ENCODE data around the gene CHPF.

CHPF gene

DNA sequence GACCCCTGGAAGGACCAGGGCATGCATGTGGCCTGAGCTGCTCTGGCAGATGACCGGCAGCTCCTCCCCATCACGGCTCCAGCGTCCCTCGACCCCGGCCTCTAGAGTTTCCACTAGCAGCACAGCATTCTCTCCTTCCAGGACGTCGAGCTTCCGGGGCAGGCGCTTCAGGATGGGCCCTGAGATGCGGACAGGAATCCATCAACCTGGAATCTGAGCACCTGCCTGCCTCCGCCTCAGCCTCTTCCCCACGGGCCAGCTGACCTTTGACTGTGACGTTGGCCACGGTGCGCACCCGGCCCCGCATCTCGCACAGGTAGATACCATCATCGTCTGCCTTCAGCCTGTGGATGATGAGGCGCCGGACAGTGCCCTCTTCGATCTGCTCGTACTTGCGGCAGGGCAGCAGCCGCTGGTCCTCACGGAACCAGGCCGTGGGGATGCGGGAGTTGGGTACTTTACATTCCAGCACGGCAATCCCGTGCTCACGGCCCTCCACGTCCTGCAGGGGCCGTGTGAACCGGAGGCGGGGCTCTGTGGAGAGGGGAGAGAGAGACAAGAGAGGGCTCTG lies 24.3 kb upstream of the CHPF start:
- DNase-seq (ENCODE audit: low spot score), result no peak

DNA sequence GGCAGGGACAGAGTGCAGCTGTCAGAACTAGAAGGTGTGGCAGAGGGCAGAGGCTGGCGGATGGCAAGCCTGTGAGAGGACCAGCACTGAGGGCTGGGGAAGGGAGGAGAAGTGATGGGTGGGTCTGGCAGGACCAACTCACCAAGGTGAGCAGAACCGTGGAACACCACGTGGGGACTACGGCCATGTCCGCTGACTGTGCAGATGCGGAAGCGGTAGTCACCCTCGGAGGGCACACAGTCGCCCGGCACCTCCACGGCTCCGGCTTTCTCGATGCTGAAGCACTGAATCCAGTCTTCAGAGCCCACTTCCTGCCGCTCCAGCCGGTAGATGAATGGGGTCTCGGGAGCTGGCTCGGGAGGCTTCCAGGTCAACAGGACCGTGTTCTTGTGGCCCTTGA lies 23.5 kb upstream of the CHPF start:
- DNase-seq (ENCODE audit: low spot score), result no peak

DNA sequence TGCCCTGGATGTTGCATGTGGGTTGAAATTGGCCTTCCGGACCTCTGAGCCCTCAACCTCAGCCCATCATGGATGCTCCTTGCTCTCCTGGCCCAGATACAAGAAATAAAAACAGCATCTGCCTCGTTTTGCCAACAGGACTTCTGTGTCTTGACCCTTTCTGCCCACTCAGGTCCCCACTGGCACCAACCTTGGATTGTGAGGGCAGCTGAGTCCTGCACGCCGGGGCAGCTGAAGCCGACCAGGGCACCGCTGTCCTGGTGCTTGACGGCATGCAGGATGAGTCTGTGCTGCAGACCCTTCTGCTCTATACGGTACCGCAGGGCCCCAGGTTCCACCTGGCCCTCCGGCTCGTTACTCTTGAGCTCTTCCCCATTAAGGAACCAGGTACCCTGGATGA lies 23.0 kb upstream of the CHPF start:
- DNase-seq (ENCODE audit: low spot score), result no peak

DNA sequence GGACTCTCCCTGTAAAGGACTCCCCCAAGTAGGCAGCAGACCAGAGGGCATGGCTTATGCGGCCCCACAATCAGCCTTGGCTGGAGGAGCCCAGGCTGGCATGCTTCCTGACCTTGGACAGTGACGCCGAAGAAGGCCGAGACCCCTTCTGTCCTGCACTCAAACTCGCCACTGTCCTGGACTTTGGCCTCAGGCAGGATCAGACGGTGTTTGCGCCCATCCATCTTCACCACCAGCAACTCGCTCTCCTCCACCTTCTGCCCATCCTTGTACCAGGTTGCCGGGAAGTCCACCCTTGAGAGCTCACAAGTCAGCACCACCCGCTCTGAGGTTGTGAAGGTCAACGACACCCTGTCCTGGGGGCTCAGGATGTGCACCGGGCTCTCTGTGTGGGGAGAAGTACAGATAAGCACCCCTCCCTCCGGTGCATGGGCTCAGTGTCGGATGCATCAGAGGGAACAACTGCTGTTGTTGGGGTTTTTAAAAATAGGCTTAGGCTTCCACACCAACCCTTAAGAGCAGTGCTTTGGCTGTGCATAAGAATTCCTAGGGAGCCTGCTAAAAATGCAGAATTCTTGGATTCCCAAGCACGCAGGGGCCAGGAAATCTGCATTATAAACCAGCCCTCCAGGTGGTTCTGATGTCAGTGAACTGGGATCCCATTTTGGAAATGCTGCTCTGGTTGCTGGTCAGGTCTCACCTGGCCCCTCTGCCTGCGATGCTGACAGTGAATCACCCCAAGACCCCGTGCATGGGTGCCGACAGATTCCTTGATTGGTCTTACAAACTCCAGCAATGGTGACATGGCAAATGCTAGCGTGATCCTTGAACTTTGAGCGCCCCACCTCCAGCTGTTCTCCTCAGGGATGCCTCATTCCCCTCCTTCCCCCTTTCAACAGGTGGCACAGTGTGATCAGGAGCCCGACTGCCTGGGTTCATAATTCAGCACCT lies 21.8 kb upstream of the CHPF start:
- no peak for DNase-seq (ENCODE audit: low spot score)

DNA sequence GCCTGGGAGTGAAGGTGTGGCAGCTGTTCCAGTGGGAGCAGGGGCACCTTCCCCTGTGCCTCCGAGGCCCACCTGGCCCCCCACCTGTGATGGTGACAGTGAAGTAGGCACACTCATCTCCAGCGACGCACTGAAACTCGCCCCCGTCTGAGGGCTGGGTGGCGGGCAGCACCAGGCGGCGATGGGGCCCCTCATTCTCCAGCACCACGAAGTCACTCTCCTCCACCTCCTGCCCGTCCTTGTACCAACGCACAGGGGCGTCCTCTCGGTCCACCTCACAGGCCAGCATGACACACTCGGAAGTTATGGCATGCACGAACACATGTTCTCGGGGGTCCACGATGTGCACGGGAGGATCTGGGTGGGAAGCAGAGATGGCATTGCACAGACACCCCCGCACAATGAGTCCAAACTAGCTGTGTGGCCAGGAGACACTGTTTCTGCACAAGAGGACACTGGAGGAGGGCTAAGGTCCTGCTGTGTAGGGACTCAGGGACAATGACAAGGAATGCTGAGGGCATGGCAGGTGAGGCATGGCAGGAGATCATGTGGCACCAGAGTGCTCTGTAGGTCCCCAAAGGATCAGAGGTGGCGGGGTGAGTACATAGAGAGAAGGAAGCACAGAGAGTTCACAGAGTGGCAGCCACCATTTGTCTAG lies 19.8 kb upstream of the CHPF start:
- DNase-seq (ENCODE audit: low spot score), result no peak

DNA sequence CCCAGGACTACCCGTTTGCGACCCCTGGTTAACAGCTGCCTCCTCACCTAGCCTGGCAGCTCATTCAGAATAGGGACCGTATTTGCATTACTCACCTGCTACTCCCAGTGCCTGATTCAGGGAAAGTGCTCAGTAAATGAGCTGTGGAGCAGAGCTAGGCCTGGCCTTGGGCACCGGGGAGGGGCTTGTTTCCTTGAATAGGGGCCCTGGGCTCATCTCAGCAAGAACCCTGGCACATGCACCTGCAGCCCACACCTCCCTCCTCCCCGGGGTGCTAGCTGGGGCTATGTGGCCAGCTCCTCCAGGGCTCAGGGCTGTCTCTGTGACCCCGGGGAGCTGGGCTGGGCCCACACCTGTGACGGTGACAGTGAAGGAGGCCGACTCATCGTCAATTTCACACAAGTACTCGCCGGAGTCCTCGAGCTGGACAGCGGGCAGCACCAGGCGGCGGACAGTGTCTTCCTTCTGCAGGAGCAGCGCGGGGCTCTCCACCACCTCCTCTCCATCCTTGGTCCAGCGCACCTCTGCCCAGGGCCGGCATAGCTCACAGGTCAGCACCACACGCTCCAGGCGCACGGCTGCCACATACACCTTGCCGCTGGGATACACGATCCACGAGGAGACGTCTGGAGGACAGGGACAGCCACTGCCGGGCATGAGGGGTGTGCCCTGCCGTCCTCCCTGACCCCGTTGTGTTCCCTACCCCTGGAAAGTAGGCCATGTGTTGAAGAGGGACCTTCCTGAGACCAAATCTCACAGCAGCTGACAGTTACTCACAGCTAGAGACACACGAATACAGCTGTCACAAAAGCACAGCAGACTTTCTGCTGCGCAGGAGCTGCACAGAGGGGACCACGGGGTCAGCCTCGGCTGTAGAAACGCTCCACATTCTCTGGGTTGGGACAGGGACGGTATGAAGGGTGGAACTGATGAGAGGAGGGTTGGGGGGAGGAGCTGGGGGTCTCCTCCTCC lies 18.7 kb upstream of the CHPF start:
- DNase-seq (ENCODE audit: low spot score), result no peak

DNA sequence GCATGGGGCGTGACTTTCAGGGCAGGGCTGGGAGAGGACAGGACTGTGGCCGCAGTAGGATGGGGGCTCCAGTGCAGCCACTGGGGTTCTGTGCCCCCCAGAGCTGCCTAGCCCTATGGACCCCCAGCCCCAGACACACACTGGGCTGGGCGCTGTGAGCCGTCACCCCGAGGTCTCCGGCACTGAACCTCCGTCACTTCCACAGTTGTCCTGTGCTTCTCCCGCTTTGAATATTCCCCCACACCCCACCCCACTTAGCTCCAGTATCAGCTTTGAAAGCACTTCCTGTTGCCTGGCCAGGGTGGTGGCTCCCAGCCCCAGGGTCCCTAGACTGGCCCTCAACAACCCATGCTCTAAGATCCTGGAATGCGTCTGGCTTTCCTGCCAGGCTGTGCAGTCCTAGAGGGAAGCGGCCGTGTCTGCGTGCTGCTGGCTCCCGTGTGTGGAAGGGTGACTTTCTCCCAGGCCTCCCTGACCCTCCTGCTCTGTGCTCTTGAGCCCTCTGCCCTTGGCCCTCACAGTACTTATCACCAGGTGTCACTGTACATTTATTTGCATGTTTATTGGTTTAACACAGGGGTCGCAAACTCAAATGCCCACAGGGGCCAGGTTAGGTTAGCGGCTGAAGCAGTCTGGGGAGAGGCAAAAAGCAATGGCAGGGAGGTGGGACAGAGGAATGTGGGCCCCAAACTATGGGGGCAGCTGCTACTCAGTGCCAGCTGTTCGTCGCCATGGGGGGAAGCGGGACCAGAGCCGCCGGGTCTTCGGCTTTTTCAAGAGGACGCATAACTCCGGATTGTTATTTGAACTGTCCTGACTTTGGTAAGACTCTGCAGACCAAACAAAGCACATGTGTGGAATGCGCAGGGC lies 17.8 kb upstream of the CHPF start:
- no peak for DNase-seq (ENCODE audit: low spot score)

DNA sequence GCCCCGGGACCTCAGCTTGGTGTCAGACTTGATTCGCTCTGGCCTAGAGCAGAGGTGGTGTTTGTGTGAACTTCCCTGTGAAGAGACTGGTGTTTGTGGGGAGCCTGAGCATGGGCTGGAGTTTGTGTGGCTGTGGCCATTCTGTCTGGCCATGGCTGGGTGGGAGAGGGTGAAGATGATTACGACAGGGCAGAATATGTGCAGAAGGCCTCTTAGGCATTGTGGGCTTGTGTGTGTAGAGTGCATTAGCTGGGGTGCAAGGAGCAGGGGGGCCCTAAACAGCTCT lies 17.2 kb upstream of the CHPF start:
- no peak for DNase-seq (ENCODE audit: low spot score)

DNA sequence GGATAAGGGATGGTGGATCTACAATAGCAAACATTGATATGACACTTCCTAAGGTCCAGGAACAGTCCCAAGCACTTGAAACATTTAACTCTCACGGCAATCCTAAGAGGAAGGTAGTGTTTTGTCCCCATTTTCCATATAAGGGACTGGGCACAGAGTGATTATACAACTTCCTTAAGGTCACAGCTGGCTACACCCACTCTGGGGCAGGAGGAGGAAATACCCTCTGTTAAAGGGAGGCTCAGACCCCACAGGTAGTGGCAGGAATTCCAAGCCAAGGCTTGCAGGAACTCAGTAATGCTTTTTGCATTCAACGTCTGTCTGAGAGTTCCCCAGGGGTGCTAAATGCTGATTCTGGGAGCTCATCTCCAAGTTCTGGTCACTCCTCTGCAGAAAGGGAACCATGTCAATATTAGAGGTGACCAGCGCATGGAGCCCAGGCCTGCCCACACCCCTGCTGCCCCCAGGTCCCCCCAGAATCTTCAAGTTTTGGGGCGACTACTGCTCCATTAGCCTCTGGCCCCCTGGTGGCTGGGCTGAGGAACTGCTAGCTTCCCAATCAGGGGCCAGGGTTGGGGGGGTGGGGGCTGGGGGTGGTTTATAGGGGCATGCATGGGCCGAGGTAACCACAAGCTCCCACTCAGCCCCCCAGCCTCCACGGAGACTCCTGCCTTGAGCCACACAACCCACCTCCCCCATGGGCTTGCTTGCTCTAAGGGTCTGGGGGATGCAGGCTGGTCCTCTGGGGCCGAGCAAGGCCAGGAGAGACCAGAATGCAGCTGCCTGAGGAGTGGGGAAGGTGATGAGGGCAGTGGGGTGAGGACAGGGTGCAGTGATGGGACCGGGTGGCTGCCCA lies 16.7 kb upstream of the CHPF start:
- no peak for DNase-seq (ENCODE audit: low spot score)

DNA sequence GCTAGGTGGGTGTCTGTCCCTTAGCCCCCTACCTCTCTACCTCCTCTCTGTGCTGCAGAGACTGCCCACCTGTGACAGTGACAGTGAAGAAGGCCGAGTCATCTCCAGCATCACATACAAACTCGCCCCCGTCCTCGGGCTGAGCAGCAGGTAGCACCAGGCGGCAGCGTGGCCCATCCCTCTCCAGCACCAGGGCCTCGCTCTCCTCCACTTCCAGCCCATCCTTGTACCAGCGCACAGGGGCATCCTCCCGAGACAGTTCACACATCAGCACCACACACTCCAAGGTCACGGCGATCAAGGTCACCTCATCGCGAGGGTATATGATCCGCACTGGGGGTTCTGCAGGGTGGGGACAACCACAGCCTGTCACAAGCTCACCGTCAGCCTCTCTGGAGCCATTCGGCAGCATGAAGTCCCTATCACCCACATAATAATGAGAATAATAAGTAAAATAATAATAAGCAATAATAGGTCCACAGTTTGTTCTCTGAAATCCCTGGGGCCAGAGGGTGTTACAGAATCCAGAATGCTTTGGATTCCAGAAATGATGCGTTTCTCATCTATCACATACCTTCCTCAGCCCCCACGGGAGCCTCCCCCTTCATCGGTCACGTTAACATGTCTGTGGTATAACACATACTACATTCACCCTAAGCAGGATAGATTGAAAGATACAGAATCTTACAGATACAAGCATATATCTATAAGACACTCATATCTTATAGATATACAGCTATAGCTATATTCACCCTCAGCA lies 15.7 kb upstream of the CHPF start:
- no peak for DNase-seq (ENCODE audit: low spot score)

DNA sequence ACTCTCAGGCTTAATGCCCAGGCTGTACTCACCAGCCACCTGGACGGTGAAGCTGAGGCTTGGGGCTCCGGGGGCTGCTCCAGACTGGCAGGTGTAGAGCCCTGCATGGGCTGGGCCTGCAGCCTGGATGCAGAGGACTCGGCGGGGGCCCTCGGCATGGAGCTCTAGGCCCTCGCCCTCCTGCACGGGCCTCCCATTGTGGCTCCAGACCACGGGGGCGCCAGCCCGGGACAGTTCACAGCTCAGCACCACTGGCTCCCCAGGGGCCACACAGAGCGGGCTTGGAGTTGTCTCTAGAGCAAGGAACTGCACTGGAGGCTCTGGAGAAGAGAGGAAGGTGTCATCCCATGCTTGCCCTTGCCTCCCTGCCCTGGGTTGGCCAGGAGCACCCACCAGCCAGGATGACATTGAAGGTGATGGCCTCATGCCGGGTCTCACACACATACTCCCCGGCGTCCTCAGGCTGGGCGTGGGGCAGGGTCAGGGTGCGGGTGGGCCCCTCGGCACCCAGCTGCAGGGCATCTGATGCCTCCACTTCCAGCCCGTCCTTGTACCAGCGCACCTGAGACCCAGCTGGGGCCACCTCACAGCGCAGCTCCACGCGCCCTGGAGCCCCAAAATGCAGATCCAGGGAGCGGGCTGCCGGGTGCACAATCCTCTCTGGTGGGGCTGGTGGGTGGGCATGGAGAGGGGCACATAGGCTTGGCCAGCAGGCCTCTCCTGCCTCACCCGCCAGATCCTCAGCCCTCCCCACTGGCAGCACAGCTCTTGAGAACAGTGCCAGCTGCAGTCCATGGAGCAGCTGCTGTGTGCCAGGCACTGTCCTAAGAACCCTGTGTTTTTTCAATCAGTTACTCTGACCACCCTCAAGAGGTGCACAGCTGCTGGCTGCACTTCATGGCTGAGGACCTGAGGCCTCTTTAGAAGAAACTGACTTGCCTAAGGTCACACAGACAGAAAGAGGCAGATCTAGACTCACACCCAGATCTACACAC lies 14.5 kb upstream of the CHPF start:
- DNase-seq (ENCODE audit: low spot score), result no peak

DNA sequence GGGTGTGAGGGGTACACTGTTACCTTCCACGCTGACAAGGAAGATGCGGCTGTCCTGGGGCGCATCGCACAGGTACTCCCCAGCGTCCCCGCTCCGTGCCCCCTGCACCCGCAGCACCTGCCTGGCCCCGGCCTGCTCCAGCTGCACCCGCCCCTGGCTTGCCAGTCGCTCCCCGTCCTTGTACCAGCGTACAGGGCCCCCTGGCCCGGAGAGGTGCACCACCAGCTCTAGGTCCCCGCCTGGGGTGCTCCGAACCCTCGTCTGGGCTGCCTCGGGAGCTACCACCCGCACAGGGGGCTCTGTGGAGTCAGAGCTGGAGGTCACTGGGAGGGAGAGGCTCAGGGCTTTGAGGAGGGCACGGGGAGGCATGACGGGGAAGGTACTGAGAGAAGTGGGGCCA lies 13.7 kb upstream of the CHPF start:
- no peak for DNase-seq (ENCODE audit: low spot score)

DNA sequence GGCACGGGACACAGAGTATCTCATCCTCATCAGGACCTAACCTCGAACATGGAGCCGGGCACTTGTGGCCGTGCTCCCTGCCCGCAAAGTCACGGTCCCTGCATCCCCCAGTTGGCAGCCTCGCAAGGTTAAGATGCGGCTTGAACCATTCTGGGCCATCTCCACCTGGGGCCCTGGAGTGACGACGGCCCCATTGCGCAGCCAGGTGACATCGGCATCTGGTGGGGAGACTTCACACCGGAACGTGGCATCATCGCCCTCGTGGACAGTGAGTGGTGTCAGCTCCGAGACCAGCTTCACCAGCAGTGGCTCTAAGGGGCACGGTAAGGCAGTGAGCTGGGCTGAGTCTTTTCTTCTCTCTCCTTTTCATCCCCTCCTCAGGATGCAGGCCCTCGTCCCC lies 12.8 kb upstream of the CHPF start:
- DNase-seq (ENCODE audit: low spot score), result no peak

DNA sequence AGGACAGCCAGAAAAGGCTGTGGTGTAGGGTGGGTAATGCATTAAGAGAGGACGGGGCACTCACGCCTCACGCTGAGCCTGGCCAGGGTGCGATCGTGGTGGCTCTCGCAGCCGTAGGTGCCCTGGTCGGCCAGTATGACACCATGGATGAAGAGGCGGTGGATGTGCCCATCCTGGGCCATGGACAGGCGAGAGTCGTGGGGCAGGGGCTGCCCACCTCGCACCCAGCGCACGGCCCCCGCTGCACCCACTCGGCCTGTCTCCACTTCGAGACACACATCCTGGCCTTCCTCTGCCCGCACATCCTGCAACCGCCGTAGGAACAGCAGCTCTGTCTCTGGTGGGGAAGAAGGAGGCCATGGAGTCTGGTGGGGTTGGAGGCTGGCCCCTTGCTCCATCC lies 12.3 kb upstream of the CHPF start:
- no peak for DNase-seq (ENCODE audit: low spot score)

DNA sequence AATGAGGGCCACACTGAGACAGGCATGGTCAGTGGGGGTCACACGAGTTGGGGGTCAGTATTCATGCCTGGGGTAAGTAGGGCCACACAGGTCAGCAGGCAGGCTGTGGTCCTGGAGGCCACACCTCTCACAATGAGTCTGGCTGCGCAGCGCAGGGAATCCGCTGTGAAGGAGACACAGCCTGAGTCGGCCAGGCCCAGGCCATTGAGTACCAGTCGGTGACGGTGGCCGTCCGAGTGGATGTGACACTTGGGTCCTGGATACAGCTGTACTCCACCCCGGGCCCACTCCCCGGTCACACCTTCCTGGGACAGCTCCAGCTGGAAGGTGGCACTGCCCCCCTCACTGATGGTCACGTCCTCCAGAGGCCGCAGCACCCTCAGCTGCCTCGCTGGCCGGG lies 10.7 kb upstream of the CHPF start:
- no peak for DNase-seq (ENCODE audit: low spot score)

DNA sequence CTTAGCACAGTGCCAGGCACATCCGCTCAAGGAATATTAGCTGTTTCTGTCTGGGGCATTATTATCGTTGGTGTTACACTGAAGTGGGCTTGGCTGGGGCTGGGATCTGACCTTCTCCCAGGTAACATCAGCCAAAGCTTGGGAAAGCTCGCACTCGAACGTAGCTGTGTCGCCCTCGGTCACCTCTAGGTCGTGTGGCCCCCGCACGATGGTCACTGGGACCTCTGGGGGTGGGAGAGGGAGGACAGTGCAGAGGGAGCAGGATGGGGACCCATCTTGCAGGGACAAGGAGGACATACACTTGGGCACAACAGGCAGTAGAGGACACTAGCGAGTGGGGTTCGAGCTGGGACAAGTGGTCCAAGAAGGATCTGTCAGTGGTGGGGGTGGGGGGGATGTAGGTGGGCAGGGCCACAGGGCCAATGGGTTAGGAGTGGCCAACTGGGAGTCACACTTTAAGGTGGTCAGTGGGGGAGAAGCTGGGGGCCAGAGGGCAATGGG lies 9.9 kb upstream of the CHPF start:
- DNase-seq (ENCODE audit: low spot score), result no peak

DNA sequence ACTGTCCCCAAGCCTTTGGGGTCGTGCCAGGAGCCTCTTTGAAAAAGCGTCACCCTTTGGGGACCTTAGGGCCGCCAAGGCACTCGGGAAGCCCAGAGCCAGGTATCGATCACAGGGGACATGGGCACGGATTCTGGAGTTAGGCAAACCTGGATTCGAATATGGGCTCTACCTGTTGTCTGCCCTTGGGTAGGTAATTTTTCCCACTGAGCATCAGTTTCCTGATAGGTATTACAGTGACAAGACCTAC lies 9.5 kb upstream of the CHPF start:
- no peak for DNase-seq (ENCODE audit: low spot score)

DNA sequence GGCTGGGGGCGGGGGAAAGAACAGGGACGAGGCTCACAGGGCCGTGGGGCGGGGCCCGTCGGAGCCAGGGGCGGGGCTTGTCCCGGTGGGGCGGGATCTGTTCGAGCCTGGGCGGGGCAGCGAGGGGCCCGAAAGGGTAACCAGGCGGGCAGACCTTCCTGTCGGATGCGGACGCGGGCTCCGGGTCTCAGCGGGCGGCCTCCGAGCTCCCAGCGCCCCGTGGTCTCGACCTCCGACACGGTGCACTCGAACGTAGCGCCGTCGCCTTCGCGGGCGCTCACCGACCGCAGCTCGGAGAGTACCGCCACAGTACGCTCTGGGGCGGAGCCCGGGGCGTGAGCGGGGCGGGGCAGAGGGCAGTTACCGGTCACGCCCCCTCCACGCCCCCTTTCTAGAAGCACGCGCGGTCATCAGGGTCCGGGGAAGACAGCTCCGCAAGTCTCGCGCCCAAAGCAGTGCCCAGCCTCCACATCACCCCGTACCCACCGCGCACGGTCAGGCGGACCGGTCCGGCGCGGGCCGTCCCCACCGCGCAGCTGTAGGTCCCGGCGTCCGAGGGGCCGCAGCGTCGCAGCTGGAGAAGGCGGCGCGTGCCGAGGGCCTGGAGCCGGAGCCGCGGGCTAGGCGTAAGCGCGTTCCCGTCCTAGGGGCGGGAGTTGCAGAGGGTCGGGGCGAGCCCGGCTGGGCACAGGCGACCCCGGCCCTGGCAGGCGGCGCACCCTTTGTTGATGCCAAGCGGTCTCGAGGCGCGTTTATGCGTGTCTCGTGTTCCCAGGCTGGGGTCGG lies 9.0 kb upstream of the CHPF start:
- peak; percentile 91 for DNase-seq (ENCODE audit: low spot score)
